A549 (cell line): ENCODE measurements around the gene ILDR2. TPM values are rescaled to one million over a fixed set of nuclear protein-coding genes. Genes with fewer than 3 reads are reported as not detected.
"Not testable (repeated sequence)": the region's sequence is repeated elsewhere in the genome, so short reads cannot be mapped to it uniquely, and the experiment has no call there.

Experiments used
- ATAC-seq, 2 experiments: fragments of 200-7000 bp in 1 of 2; fragments of >200 bp in 1 of 2; cut with Nextera tagmentation in 1 of 2; cut with Tn5 transposase in 1 of 2; 3 replicates each; pipeline versions ENCODE4 v1.8.0 to v1.9.1; 2018 to 2020; ENCODE audit warnings: mild to moderate bottlenecking in 1 of 2, moderate library complexity in 1 of 2
- CTCF ChIA-PET: fragments of 300-600 bp; sonication (Branson Sonifier 250); formaldehyde crosslinking; extraction: SDS; loops from one replicate; lab custom pipeline; 2021; ENCODE audit warnings: antibody characterized with exemption, inconsistent platforms; lab: Yijun Ruan, JAX
- POLR2A ChIA-PET: fragments of 350-600 bp; formaldehyde crosslinking; extraction: SDS; loops from one replicate; lab custom pipeline; 2021; ENCODE audit warnings: antibody characterized with exemption, inconsistent platforms; lab: Yijun Ruan, JAX
- DNase-seq, 2 experiments: peaks; one replicate each; pipeline versions ENCODE4 v3.0.0 to v3.0.0-alpha.2; 2011 to 2016; ENCODE audit warnings: low read depth in 1 of 2, low spot score in 1 of 2
- FAIRE-seq: peaks from 2 replicates; lab custom pipeline; 2011; peaks lifted over from hg19 to GRCh38; lab: Jason Lieb, UNC
- H3K27ac ChIP-seq, 2 experiments: fragments of >200 bp; sonication (Bioruptor Twin); formaldehyde crosslinking; 3 replicates each; pipeline ENCODE4 v1.5.1; 2016 to 2017
- H3K4me1 ChIP-seq: fragments of >200 bp; sonication (Bioruptor Twin); formaldehyde crosslinking; 3 replicates; pipeline ENCODE4 v1.6.1; 2016
- H3K4me2 ChIP-seq: fragments of >200 bp; sonication (Bioruptor Twin); formaldehyde crosslinking; 3 replicates; pipeline ENCODE4 v1.6.1; 2016
- H3K4me3 ChIP-seq: fragments of >200 bp; sonication (Bioruptor Twin); formaldehyde crosslinking; 3 replicates; pipeline ENCODE4 v1.5.1; 2016
- H3K9me3 ChIP-seq: fragments of >200 bp; sonication (Bioruptor Twin); formaldehyde crosslinking; 3 replicates; pipeline ENCODE4 v1.6.1; 2016
- BHLHE40 ChIP-seq: IDR thresholded peaks from 2 replicates; pipeline ENCODE4 v1.6.1; 2012; ENCODE audit warnings: low read depth, low read length, inconsistent platforms
- CBX2 ChIP-seq: fragments of 200-600 bp; sonication (generic); IDR thresholded peaks from 2 replicates; pipeline ENCODE4 v1.6.1; 2016; ENCODE audit warnings: low read depth, mild to moderate bottlenecking, borderline replicate concordance
- CHD4 ChIP-seq: fragments of 200-600 bp; sonication (generic); IDR thresholded peaks from 2 replicates; pipeline ENCODE4 v1.6.1; 2016; ENCODE audit warnings: antibody characterized with exemption, mild to moderate bottlenecking, borderline replicate concordance
- EP300 ChIP-seq, 2 experiments: fragments of >200 bp; sonication (Bioruptor Twin); formaldehyde crosslinking; IDR thresholded peaks; 2 replicates in 1 of 2; 3 replicates in 1 of 2; pipeline ENCODE4 v1.6.1; 2016 to 2017
- FOSB ChIP-seq: fragments of 250-450 bp; sonication (Bioruptor Pico); IDR thresholded peaks from 2 replicates; pipeline ENCODE4 v1.5.0; 2020; ENCODE audit warnings: mild to moderate bottlenecking, moderate library complexity
- FOSL2 ChIP-seq, 2 experiments: fragments of 450-650 bp in 1 of 2; fragments of >200 bp in 1 of 2; sonication (Bioruptor Twin) in 1 of 2; formaldehyde crosslinking; IDR thresholded peaks; 2 replicates each; pipeline versions ENCODE4 v1.5.0 to v1.6.1; 2016 to 2020; ENCODE audit warnings: mild to moderate bottlenecking in 1 of 2, moderate library complexity in 1 of 2
- HDAC2 ChIP-seq: fragments of 200-600 bp; sonication (generic); IDR thresholded peaks from 2 replicates; pipeline ENCODE4 v1.6.1; 2016
- HOXA7 ChIP-seq: fragments of 250-450 bp; sonication (Bioruptor Pico); IDR thresholded peaks from 2 replicates; pipeline ENCODE4 v1.5.0; 2020; ENCODE audit warnings: mild to moderate bottlenecking, moderate library complexity
- JUN ChIP-seq, 2 experiments: fragments of >200 bp; sonication (Bioruptor Twin); formaldehyde crosslinking; IDR thresholded peaks; 2 replicates in 1 of 2; 3 replicates in 1 of 2; pipeline ENCODE4 v1.6.1; 2016 to 2017
- KDM5A ChIP-seq: fragments of 200-600 bp; sonication (generic); IDR thresholded peaks from 2 replicates; pipeline ENCODE4 v1.6.1; 2016; ENCODE audit warnings: antibody characterized with exemption, mild to moderate bottlenecking
- MAFK ChIP-seq: fragments of 450-650 bp; IDR thresholded peaks from 2 replicates; pipeline ENCODE4 v1.6.1; 2014; ENCODE audit not compliant: partially characterized antibody
- MYC ChIP-seq: IDR thresholded peaks from 2 replicates; pipeline ENCODE4 v1.6.1; 2012; ENCODE audit warnings: mild to moderate bottlenecking, inconsistent platforms, low read length, improper control_type of control experiment, borderline replicate concordance
- NFE2L2 ChIP-seq: fragments of 150-350 bp; conservative IDR thresholded peaks from 2 replicates; pipeline ENCODE4 v1.6.1; 2014; ENCODE audit warnings: low read length
- POLR2A ChIP-seq: IDR thresholded peaks from 2 replicates; pipeline ENCODE4 v1.6.1; 2012; ENCODE audit warnings: mild to moderate bottlenecking, low read length
- RCOR1 ChIP-seq: fragments of 150-350 bp; IDR thresholded peaks from 2 replicates; pipeline ENCODE4 v1.6.1; 2014; ENCODE audit warnings: antibody characterized with exemption, low read length, low read depth
- RFX5 ChIP-seq: fragments of 450-650 bp; IDR thresholded peaks from 2 replicates; pipeline ENCODE4 v1.7.1; 2014; ENCODE audit warnings: antibody characterized with exemption, mild to moderate bottlenecking, moderate library complexity
- SMC3 ChIP-seq: fragments of >200 bp; sonication (Bioruptor Twin); formaldehyde crosslinking; IDR thresholded peaks from 3 replicates; pipeline ENCODE4 v1.6.1; 2018; ENCODE audit warnings: inconsistent platforms
- ZFP36 ChIP-seq: fragments of 450-650 bp; IDR thresholded peaks from 2 replicates; pipeline ENCODE4 v1.6.1; 2014; ENCODE audit warnings: borderline replicate concordance; ENCODE audit not compliant: partially characterized antibody
- ZNF302 ChIP-seq: fragments of 250-450 bp; sonication (Bioruptor Pico); IDR thresholded peaks from 2 replicates; pipeline ENCODE4 v1.9.0; 2021; ENCODE audit warnings: inconsistent platforms, mild to moderate bottlenecking, moderate library complexity
- WGBS: methylation state at CpG from one replicate; pipeline ENCODE4 v1.1.6; 2017; ENCODE audit errors: missing lambda C conversion rate; 5-methylcytosine and 5-hydroxymethylcytosine counted together
- polyA plus RNA-seq, 4 experiments: library from polyadenylated mRNA; depleted of rRNA in 3 of 4; stranded (reverse); fragments of >200 nt; fragmentation: RNase III in 1 of 4; extraction: RNeasy Plus Mini Kit Qiagen cat#74134 plus additional on column Dnase treatment in 1 of 4; gene quantifications; 2 replicates in 3 of 4; 3 replicates in 1 of 4; pipeline ENCODE4 v1.2.3, GENCODE V29; 2011 to 2017
- TF ChIP-seq, protein P1 (sequence below): fragments of 450-650 bp; IDR thresholded peaks from 2 replicates; pipeline ENCODE4 v1.6.1; 2014; ENCODE audit warnings: antibody characterized with exemption
- TF ChIP-seq, protein P2 (sequence below): IDR thresholded peaks from 2 replicates; pipeline ENCODE4 v1.6.1; 2012; ENCODE audit warnings: low read depth, borderline replicate concordance
- TF ChIP-seq, protein P3 (sequence below): fragments of >200 bp; sonication (Bioruptor Twin); formaldehyde crosslinking; IDR thresholded peaks from 3 replicates; pipeline ENCODE4 v1.6.1; 2016

The ILDR2 gene
- polyA plus RNA-seq, 2 of the 4 experiments (the other 2 are of a cell fraction) = 0.04 TPM; not detected in 1

DNA sequence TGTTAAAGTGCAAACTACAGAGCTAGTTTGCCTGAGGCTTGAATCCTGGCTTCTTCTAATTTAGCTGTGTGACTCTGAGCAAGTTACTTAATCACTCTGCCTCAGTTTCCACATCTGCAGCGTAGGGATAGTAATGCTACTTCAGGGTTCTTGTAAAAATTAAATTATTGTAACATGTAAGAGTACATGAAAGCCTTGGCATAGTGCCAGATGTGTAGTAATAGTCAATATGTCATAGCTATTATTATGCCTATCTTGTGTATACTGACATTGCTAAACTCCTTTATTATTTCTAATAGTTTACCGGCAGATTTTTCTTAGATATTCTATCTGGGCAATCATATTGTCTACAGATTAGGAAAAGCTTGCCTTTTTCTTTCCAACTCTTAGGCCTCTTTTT, 92.4 kb downstream of the ILDR2 start (continued):
- TF ChIP-seq JUN (IDR thresholded peaks at IDR 0.05) = no peak
- TF ChIP-seq FOSB (CRISPR knock-in tag) = no peak
- TF ChIP-seq, all 56 proteins: peak for 0

DNA sequence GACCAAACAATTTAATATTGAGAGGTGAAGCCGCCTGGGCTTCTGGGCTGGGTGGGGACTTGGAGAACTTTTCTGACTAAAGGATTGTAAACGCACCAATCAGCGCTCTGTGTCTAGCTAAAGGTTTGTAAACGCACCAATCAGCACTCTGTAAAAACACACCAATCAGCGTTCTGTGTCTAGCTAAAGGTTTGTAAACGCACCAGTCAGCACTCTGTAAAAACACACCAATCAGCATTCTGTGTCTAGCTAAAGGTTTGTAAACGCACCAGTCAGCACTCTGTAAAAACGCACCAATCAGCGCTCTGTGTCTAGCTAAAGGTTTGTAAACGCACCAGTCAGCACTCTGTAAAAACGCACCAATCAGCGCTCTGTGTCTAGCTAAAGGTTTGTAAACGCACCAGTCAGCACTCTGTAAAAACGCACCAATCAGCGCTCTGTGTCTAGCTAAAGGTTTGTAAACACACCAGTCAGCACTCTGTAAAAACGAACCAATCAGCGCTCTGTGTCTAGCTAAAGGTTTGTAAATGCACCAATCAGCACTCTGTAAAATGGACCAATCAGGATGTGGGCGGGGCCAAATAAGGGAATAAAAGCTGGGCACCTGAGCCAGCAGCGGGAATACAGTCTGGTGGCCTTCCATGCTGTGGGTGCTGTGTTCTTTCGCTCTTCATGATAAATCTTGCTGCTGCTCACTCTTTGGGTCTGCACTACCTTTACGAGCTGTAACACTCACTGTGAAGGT, 97.0 kb downstream of the ILDR2 start:
- TF ChIP-seq MAFK = peak; percentile 4
- H3K9me3 ChIP-seq, DNase-seq, H3K4me3 ChIP-seq, ATAC-seq, H3K4me2 ChIP-seq, H3K27ac ChIP-seq, FAIRE-seq: not testable (repeated sequence)
- POLR2A ChIA-PET = interaction anchor here (0.6 kb wide), 1 partner anchor 40 kb away, joined by 3 read pairs; no protein-coding TSS in a partner anchor
- CTCF ChIA-PET = interaction anchor here (1.2 to 8.6 kb wide), 3 partner anchors 32 to 342 kb away, joined by 3 to 48 read pairs (median 4); no protein-coding TSS in a partner anchor
- peaks cover 11% of the 10 kb centered on the region; the same call in 2 of the 3 replicates for H3K4me1 ChIP-seq
- WGBS = 79% methylated on average over 21 of the region's 21 CpGs

DNA sequence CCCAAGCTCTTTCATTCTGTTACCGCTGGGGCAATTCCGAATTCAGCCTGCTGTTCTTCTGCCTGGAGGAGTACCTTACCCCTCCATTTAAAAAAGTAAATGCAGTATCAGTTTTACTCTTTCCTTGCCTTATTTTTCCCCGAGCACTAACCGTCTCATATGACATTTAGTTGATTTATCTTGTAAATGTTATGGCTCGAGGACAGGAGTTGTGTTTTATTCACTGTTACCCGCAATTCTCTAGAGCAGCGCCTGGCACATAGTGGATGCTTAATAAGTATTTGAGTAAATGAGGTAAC, 98.9 kb downstream of the ILDR2 start:
- H3K4me3 ChIP-seq = peak overlapping the region; percentile 38
- FAIRE-seq (no peak), DNase-seq (no peak), ATAC-seq (peak in 1 of 2 experiments; percentile 3; a peak in 4 of 6 replicates)
- WGBS = 4% methylated on average over 7 of the region's 7 CpGs
- ChIA-PET POLR2A (interaction anchor here (1.1 to 2.0 kb wide), 5 partner anchors 11 to 344 kb away, joined by 3 to 30 read pairs (median 5); partner anchors contain the start of genes POGK and POU2F1), CTCF (interaction anchor here (1.0 to 1.3 kb wide), 3 partner anchors 12 to 34 kb away, joined by 4 to 5 read pairs (median 4); no protein-coding TSS in a partner anchor)
- no peaks in the 10 kb centered on the region for H3K9me3 ChIP-seq
- peak overlapping the region in 1 of 2 experiments; percentile 50; a peak in 1 of 6 replicates for H3K27ac ChIP-seq
- H3K4me1 ChIP-seq = peaks cover 11% of the 10 kb centered on the region; the same call in 2 of the 3 replicates
- TF ChIP-seq HOXA7 (CRISPR knock-in tag) (no peak), HDAC2 (no peak), NFE2L2 (no peak), CBX2 (no peak), POLR2A (no peak), EP300 (IDR thresholded peaks at IDR 0.05) (no peak), SMC3 (no peak), FOSB (CRISPR knock-in tag) (no peak), FOSL2 (IDR thresholded peaks at IDR 0.05) (no peak), FOSL2 (CRISPR knock-in tag; IDR thresholded peaks at IDR 0.05) (no peak)
- TF ChIP-seq, protein P1, sequence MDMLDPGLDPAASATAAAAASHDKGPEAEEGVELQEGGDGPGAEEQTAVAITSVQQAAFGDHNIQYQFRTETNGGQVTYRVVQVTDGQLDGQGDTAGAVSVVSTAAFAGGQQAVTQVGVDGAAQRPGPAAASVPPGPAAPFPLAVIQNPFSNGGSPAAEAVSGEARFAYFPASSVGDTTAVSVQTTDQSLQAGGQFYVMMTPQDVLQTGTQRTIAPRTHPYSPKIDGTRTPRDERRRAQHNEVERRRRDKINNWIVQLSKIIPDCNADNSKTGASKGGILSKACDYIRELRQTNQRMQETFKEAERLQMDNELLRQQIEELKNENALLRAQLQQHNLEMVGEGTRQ = no peak
- TF ChIP-seq, protein P2, sequence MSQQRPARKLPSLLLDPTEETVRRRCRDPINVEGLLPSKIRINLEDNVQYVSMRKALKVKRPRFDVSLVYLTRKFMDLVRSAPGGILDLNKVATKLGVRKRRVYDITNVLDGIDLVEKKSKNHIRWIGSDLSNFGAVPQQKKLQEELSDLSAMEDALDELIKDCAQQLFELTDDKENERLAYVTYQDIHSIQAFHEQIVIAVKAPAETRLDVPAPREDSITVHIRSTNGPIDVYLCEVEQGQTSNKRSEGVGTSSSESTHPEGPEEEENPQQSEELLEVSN = no peak
- TF ChIP-seq, all 56 proteins: peak for 0
- peak overlapping the region; percentile 81 for H3K4me2 ChIP-seq

DNA sequence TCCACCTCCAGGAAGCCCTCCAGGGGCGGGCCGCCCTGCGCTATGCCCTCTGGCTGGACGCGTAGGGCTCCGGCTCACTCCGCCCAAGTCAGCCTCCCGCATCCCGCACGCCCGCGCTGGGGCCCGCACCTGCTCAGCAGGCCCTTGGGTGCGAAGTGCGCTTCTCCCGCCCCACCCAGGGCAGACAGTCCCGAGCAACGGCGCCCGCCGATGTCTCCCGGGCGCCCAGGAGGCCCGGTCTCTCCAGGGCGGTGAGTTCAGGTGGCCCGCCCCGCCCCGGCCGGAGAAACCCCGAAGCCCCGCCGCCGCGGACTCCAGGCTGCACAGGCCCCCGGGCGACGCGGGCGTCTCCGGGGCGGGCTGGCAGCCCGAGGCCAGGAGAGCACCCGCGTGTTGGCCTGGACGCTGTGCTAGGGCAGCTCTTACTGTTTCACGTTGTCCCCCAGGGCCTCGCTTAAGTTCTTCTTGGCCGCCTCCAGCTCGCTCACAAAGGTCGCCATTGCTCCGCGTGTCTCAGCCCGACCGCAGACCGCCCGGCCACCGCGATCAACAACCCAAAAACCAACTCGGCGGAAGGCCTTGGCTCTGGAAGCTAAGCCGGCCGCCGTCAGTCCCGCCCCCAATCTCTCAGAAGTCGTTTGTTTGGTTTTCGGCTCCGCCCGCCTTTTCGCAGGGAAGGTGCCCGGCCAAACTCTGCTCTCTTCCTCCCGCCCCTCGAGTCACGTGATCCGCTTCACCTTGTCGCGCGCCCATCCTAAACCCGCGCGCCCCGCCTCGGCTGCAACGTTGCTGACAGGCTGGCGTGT, 99.4 kb downstream of the ILDR2 start, which contains the start of gene TADA1:
Gene TADA1, minus strand, starts transcription at position 531 of the 806 bp plus-strand sequence. Its CDS starts 31 bp downstream, at position 500.
- Histone ChIP-seq H3K4me3 (peak within 1 kb of the TSS; percentile 75), H3K4me1 (peaks cover 11% of the 10 kb centered on the region; the same call in 2 of the 3 replicates), H3K4me2 (peak within 1 kb of the TSS; percentile 81), H3K27ac (peak within 1 kb of the TSS; percentile 93 to 97), H3K9me3 (no peaks in the 10 kb centered on the region)
- CTCF ChIA-PET = interaction anchor here (0.8 to 1.3 kb wide), 4 partner anchors 12 to 183 kb away, joined by 3 to 5 read pairs (median 4); no protein-coding TSS in a partner anchor
- peak; percentile 82 to 99 for DNase-seq
- peak; percentile 95 to 96 for ATAC-seq
- POLR2A ChIA-PET = interaction anchor here (1.1 to 2.0 kb wide), 5 partner anchors 10 to 344 kb away, joined by 3 to 30 read pairs (median 5); partner anchors contain the start of genes POGK and POU2F1
- WGBS = 1% methylated on average over 43 of the region's 84 CpGs
- no peak for FAIRE-seq
- TF ChIP-seq RCOR1 (no peak), RFX5 (no peak; the same call in 1 of the 2 replicates), BHLHE40 (peak; percentile 47; the same call in 1 of the 2 replicates), SMC3 (no peak), KDM5A (peak; percentile 62), MYC (peak; percentile 48; the same call in 1 of the 2 replicates), ZFP36 (peak; percentile 99), ZNF302 (CRISPR knock-in tag) (no peak), EP300 (IDR thresholded peaks at IDR 0.05) (no peak), CHD4 (no peak)
- TF ChIP-seq, protein P3, sequence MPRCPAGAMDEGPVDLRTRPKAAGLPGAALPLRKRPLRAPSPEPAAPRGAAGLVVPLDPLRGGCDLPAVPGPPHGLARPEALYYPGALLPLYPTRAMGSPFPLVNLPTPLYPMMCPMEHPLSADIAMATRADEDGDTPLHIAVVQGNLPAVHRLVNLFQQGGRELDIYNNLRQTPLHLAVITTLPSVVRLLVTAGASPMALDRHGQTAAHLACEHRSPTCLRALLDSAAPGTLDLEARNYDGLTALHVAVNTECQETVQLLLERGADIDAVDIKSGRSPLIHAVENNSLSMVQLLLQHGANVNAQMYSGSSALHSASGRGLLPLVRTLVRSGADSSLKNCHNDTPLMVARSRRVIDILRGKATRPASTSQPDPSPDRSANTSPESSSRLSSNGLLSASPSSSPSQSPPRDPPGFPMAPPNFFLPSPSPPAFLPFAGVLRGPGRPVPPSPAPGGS = 0 out of 3 replicates have a peak, but pooled peaks have one; percentile 50
